Heart left ventricle (tissue), 16 donors: ENCODE results near the gene ARHGAP15. TPM values are rescaled to one million over a fixed set of nuclear protein-coding genes. Genes with fewer than 3 reads are reported as not detected.

ENCODE experiments used
- ATAC-seq, 4 donors: fragments of 200-7000 bp; cut with Tn5 transposase; one replicate each; pipeline ENCODE4 v1.9.1; 2020 to 2022; ENCODE audit warnings: moderate library complexity in 4 of 4, mild to moderate bottlenecking in 3 of 4, moderate number of reproducible peaks in 1 of 4
- DNase-seq, 5 donors: peaks; one replicate each; pipeline ENCODE4 v3.0.0-alpha.2; 2020
- H3K27ac ChIP-seq, 12 donors: fragments of 200-600 bp; sonication (generic) in 4 of 12; one replicate each; pipeline versions ENCODE4 v1.5.0 to v1.8.0; 2016 to 2022; ENCODE audit warnings: mild to moderate bottlenecking in 2 of 12
- H3K27me3 ChIP-seq, 9 donors: fragments of 200-600 bp; sonication (generic) in 2 of 9; one replicate each; pipeline versions ENCODE4 v1.5.1 to v1.8.0; 2016 to 2022; ENCODE audit warnings: mild to moderate bottlenecking in 3 of 9
- H3K36me3 ChIP-seq, 9 donors: fragments of 200-600 bp; sonication (generic) in 2 of 9; one replicate each; pipeline versions ENCODE4 v1.5.0 to v1.8.0; 2018 to 2022; ENCODE audit warnings: mild to moderate bottlenecking in 2 of 9
- H3K4me1 ChIP-seq, 12 donors: fragments of 200-600 bp; sonication (generic) in 4 of 12; one replicate each; pipeline versions ENCODE4 v1.5.0 to v1.8.0; 2016 to 2022; ENCODE audit warnings: mild to moderate bottlenecking in 3 of 12
- H3K4me3 ChIP-seq, 12 donors: fragments of 200-600 bp; sonication (generic) in 4 of 12; one replicate each; pipeline versions ENCODE4 v1.5.0 to v1.8.0; 2017 to 2022; ENCODE audit warnings: mild to moderate bottlenecking in 9 of 12, moderate library complexity in 4 of 12
- H3K9me3 ChIP-seq, 12 donors: fragments of 200-600 bp; sonication (generic) in 4 of 12; one replicate each; pipeline versions ENCODE4 v1.5.0 to v1.8.0; 2016 to 2022; ENCODE audit warnings: mild to moderate bottlenecking in 1 of 12
- POLR2A ChIP-seq, 2 donors: fragments of 450-650 bp; IDR thresholded peaks; one replicate each; pipeline ENCODE4 v1.6.1; 2017; ENCODE audit warnings: antibody characterized with exemption in 2 of 2, mild to moderate bottlenecking in 2 of 2, moderate library complexity in 2 of 2
- WGBS, 4 donors: extraction: QIAGEN DNeasy Blood & Tissue Kit in 2 of 4; methylation state at CpG; one replicate each; pipeline versions ENCODE4 v1.1.5 to v1.1.7; 2013 to 2018; 5-methylcytosine and 5-hydroxymethylcytosine counted together
- intact Hi-C, 10 donors: fragments of 100-400 bp; cut with DNase I; formaldehyde crosslinking; loops; one replicate each; pipeline versions ENCODE4 v1.11.1 to v1.14.2; 2022
- polyA plus RNA-seq, 2 donors: library from polyadenylated mRNA; stranded (reverse); fragments of 200-250 nt; gene quantifications; one replicate each; pipeline ENCODE4 v1.2.3, GENCODE V29; 2013
- total RNA-seq, 9 donors: library from RNA; depleted of rRNA in 2 of 9; stranded (reverse); fragments of >200 nt in 2 of 9; fragmentation: NEBNext Ultra II Directional in 3 of 9; extraction: Animal tissue kit (Norgen Biotek cat#: 25700) in 3 of 9; gene quantifications; one replicate each; pipeline versions ENCODE4 v1.1.0 to v1.2.4, GENCODE V29; 2016 to 2023
- TF ChIP-seq, protein P1 (sequence below), 12 donors: fragments of 200-600 bp; sonication (generic) in 4 of 12; IDR thresholded peaks; one replicate each; pipeline versions ENCODE4 v1.5.0 to v1.8.0; 2018 to 2022; ENCODE audit warnings: antibody characterized with exemption in 12 of 12, mild to moderate bottlenecking in 5 of 12
- donor health status: ischemic (EF 13 %, LVEDD 7.1; RV severe dilation, severe dysfunction).
- donor health status: healthy with polysubstance abuse.
- donor health status: DM: no; HTN: yes; CAD: no.
- donor health status: DM: no; HTN: no; CAD: no.
- donor health status: ischemic (EF 25% LVEDD 6.9; RV normal size, moderate dysfunction).
- donor health status: ischemic (EF 25% LVEDD 5.7; RV mildly dilated, moderate dysfunction).
- donor health status: healthy.
- donor health status: DM: yes; HTN: yes; CAD: no.
- donor health status: ischemic (EF 35%, LVEDD 5.7; RV mildly dilated, moderate dysfunction).
- donor health status: nonischemic (EF 11% LVEDD 7.7; RV severe dilation, severe dysfunction).
- donor health status: DM: yes; HTN: yes; CAD: no.
- donor health status: PGD.
- donor health status: ischemic (EF 29% LVEDD 5.4; RV normal size, mild dysfunction).
- donor health status: nonischemic (EF 23%, LVEDD 6.1; RV moderate dilation, normal function).

The ARHGAP15 gene
- total and polyA plus RNA-seq, 11 donors, result 1.3 to 8.7 (median 3.3) TPM

DNA sequence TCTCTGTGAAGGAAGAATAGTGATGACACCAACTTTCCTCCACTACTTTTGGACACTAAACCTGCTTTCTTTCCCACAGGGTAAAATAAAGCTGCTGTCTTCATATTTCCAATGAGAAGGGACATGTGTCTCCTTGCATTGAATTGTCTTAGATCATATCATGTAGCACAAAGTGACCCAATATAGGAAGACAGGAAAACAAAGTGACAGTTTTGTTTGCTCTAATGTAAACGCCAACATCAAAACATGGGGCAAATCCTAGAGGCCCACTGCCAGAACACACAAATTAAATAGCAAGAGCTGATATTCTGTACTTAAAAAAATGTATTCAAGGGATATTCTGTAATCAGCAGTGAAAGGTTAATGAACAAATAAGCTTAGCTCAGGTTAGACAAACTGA lies 36.1 kb downstream of the ARHGAP15 start:
- H3K4me1 ChIP-seq, result peaks cover 0 to 10% (median 0%) of the 10 kb centered on the region in 12 donors
- WGBS, 4 donors, result 70 to 82% (median 74%) methylated on average over 1 of the region's 1 CpG
- no peaks in the 10 kb centered on the region for H3K36me3 ChIP-seq
- no peaks in the 10 kb centered on the region for H3K9me3 ChIP-seq
- intact Hi-C loops, result no loop called here
- no peaks in the 10 kb centered on the region for H3K27me3 ChIP-seq
- no peak overlapping the region for H3K4me3 ChIP-seq
- DNase-seq (no peak), ATAC-seq (no peak)
- no peak for TF ChIP-seq POLR2A (IDR thresholded peaks at IDR 0.05)
- TF ChIP-seq, protein P1, sequence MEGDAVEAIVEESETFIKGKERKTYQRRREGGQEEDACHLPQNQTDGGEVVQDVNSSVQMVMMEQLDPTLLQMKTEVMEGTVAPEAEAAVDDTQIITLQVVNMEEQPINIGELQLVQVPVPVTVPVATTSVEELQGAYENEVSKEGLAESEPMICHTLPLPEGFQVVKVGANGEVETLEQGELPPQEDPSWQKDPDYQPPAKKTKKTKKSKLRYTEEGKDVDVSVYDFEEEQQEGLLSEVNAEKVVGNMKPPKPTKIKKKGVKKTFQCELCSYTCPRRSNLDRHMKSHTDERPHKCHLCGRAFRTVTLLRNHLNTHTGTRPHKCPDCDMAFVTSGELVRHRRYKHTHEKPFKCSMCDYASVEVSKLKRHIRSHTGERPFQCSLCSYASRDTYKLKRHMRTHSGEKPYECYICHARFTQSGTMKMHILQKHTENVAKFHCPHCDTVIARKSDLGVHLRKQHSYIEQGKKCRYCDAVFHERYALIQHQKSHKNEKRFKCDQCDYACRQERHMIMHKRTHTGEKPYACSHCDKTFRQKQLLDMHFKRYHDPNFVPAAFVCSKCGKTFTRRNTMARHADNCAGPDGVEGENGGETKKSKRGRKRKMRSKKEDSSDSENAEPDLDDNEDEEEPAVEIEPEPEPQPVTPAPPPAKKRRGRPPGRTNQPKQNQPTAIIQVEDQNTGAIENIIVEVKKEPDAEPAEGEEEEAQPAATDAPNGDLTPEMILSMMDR (IDR thresholded peaks at IDR 0.05), result no peak
- H3K27ac ChIP-seq, result no peak overlapping the region

DNA sequence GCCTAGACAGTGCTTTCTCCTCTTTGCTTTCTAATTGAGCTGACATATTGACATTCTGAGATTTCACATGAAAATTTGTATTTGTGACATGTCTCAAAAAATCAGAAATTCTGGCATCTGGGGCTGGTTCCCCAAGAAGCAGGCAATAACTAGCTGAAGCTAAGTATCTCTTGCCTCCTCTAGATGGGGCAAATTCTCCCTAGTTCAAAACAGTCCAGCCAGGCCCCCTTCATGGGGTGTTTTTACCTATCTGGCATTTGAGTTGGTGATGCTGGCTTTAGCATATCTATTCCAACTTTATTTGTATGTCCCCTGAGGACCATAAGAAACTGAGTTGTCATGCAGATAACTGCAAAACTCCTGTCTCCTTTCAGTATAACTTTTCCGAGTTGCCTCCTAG lies 39.9 kb downstream of the ARHGAP15 start:
- H3K27ac ChIP-seq, result no peak overlapping the region
- H3K9me3 ChIP-seq, result no peaks in the 10 kb centered on the region
- intact Hi-C loops, result no loop called here
- H3K4me1 ChIP-seq, result peaks cover 0 to 6% (median 0%) of the 10 kb centered on the region in 12 donors
- ATAC-seq, result no peak
- DNase-seq, result no peak
- H3K4me3 ChIP-seq, result no peak overlapping the region
- TF ChIP-seq POLR2A (IDR thresholded peaks at IDR 0.05), result no peak
- TF ChIP-seq, protein P1 (IDR thresholded peaks at IDR 0.05), result no peak
- WGBS, 4 donors, result 75 to 91% (median 81%) methylated on average over 1 of the region's 1 CpG
- no peaks in the 10 kb centered on the region for H3K36me3 ChIP-seq
- no peaks in the 10 kb centered on the region for H3K27me3 ChIP-seq

DNA sequence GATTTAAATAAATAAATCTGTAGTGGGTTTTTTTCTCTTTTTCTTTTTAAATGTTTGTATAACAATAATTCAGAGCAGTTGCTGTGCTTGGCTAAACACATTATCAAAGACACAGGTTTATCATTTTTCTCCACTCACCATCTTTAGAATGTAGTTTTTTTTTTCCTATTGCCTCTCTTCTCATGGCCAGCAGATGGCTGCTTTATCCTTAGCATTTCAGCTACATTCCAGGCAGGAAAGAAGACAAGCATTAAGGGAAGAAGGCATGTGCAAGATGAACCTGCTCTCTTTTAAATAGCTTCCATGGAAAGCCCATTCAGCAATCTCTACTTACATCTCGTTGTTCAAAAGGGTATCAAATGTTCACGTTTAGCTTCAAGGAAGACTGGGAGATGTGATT lies 42.6 kb downstream of the ARHGAP15 start:
- DNase-seq (no peak), ATAC-seq (no peak)
- Histone ChIP-seq H3K36me3 (no peaks in the 10 kb centered on the region), H3K4me1 (no peaks in the 10 kb centered on the region), H3K4me3 (no peak overlapping the region), H3K27me3 (no peaks in the 10 kb centered on the region), H3K27ac (no peak overlapping the region), H3K9me3 (no peaks in the 10 kb centered on the region)
- TF ChIP-seq, protein P1 (IDR thresholded peaks at IDR 0.05), result peak in 6 of 12 donors; percentile 12 to 40 (median 32)
- TF ChIP-seq POLR2A (IDR thresholded peaks at IDR 0.05), result no peak
- 37 to 53% (median 43%) methylated on average over 2 of the region's 2 CpGs for WGBS, 4 donors
- intact Hi-C loops, result no loop called here

DNA sequence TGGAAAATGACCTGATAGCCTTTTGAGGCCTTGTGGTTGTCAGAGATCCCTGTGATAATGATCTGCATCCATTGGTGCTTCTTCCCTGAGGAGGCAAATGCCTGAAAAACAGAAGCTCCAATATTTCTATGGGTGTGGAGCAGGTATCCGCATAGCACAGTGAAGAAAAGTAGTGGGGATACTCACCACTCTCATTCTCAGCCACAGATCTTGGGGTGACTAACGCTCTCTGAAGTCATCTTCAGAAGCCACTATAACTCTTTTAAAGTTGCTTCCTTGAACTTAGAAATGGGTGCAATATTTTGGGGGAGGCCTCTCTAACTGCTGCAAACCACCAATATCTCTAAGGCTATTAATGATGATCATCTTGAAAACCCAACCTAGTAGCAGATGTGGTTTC lies 46.2 kb downstream of the ARHGAP15 start:
- Histone ChIP-seq H3K27ac (no peak overlapping the region), H3K9me3 (peaks cover 0 to 5% (median 0%) of the 10 kb centered on the region in 12 donors), H3K36me3 (no peaks in the 10 kb centered on the region), H3K27me3 (no peaks in the 10 kb centered on the region), H3K4me1 (no peaks in the 10 kb centered on the region), H3K4me3 (no peak overlapping the region)
- TF ChIP-seq, protein P1 (IDR thresholded peaks at IDR 0.05), result no peak
- no peak for TF ChIP-seq POLR2A (IDR thresholded peaks at IDR 0.05)
- intact Hi-C loops, result no loop called here
- no peak for DNase-seq
- no peak for ATAC-seq
- 84 to 95% (median 89%) methylated on average over 2 of the region's 2 CpGs for WGBS, 4 donors
